HG02973 (cell line): ENCODE data around the gene AMN.
"Not testable (repeated sequence)": the region's sequence is repeated elsewhere in the genome, so short reads cannot be mapped to it uniquely, and the experiment has no call there.

ENCODE experiments used
- ATAC-seq: cut with Tn5 transposase; IDR thresholded peaks from one replicate; pipeline ENCODE4 v1.9.1; 2021; ENCODE audit warnings: moderate library complexity; ENCODE audit not compliant: unreplicated experiment

AMN gene

DNA sequence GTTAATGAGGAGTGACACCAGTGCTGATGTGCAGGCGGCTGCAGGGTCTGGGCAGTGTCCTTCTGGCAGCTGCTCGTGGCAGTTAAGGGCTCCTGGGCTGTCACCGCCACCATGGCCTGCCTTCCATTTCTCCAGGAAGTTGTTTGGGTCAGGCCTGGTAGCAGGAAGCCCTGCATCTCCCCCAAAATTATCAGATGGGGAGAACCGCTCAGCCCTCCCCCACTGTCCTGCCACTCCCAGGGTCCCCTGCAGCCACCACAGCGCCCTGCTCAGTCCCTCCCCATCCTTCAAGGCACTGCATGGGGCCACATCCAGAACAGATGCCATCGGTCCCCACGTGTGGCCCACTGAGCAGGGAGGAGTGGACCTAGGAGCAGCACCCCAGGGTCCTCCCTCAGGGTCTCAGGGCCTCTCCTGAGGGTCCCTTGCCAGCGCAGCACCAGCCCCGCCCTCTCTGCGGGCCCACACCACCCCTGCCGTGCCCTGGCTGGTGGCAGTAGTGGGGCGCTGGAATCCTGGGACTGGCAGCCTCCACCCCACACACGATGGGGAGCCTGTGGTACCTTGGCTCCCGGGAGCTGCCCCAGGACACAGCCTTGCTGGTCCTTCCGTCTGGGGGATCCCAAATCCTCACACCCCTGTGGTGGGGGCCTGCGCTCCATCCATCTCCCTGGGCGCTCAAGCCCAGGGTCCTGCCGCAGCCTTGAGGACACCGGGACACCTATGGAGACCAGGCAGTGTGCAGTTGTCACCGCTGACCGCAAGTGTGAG, 10.3 kb upstream of the AMN start:
- no peak for ATAC-seq

DNA sequence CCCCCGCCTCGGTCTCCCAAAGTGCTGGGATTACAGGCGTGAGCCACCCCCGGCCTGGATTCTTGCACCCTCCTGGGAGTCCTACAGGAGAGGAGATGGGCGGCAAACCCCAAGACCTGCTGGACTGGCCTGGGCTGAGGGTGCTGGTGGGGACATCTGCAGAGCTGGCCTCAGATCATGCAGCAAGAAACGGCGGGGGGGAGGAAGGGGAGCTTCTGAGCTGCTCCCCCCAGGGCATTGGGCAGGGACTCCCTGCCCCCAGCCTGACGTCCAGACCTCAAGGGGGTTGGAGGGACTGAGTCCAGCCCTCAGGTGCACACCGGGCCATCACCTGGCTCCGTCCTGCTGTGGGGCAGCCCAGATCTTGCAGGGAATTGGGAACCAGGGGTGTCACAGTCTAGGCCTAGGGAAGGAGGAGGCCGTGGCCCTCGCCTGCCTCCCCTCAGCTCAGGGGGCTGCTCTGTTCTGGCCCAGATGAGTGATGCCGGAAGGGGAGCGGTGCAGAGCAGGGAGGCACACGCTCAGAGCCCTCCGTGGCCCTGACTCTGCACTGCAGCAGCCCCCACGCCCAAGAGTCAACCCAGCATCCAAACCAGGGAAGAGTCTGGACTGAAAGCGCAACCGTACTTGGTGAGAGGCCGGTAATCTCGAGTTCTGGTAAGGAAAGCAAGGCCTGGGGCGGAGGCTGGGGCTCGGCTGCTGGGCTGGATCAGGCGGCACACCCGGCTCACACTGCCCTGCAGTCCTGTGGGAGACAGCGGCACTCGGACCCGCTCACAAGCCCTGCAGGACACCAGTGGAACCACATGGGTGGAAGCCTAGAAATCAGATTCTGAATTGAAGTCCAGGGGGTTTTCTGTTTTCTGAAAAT, 8.9 kb upstream of the AMN start:
- ATAC-seq = no peak

DNA sequence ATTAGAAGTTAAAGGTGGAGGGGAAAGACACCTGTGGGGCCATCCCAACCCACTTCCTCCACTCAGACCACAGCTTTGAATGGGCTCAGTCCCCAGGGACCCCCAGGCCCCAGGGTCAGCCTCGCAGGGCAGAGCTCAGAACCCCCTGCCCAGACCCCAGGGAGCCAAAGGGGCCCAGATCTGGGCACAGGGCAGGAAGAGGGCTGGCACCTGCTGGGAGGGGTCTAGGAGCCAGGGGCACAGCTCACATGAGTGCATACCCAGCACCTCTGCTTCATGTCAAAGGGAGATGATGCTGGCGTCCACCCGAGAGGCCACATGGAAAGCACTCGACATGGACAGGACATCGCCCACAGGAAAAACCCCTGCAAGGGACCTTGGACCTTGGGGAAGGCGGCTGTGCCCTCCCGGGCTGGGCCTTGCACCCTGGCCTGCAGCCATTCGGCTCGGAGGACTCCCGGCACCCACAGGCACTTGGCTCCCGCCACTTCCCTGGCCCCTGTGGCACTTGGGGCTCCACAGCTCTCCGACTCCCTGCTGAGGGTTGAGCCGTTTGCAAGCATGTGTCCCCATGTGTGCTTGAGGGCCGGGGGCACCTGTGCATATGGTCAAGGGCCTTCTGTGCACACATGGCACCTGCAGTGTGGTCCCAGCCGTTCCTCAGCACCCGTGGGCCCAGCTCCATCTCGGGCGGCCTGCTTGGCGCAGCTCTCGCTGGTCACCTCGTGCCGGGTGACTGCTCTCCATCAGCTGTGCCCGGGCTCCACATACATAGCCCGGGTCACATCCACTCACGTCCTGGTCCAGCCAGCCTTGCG, 7.8 kb upstream of the AMN start:
- no peak for ATAC-seq

DNA sequence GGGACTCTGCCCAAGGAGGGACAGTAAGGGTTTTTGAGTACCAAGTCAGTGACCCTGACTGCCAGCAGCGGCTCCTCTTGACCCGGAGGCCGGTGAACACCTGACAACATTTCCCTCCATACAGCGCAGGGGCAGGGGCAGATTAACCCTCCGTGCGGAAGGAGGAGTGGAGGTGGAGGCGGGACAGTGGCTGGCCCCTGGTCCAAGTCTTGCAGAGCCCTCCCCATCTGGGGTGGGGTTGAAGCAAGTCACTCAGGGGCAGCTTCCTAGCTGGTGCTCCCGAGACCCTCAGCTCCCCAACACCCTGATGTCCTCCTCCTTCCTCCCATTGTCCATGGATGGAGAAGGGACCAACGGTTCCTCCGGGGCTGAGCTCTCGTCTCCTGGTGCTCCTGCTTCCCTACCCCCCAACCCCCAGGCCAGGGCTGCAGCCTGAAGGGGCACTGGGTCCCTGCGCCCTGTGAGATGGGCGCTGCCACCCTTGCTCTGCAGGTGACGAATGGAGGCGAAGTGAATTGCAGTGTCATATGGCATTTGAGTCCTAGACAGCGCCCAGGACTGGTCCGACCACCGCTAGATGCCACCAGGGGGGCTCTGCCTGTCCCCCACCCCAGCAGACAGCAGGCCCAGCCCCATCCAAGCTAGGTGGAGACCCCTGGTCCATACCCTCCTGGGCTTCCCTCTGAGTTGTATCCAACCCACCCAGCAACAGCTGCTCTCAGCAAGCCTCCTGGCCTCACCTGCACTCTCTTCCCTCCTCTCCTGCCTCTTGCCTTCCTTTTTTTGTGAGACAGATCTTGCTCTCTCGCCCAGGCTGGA, 7.0 kb upstream of the AMN start:
- ATAC-seq = no peak

DNA sequence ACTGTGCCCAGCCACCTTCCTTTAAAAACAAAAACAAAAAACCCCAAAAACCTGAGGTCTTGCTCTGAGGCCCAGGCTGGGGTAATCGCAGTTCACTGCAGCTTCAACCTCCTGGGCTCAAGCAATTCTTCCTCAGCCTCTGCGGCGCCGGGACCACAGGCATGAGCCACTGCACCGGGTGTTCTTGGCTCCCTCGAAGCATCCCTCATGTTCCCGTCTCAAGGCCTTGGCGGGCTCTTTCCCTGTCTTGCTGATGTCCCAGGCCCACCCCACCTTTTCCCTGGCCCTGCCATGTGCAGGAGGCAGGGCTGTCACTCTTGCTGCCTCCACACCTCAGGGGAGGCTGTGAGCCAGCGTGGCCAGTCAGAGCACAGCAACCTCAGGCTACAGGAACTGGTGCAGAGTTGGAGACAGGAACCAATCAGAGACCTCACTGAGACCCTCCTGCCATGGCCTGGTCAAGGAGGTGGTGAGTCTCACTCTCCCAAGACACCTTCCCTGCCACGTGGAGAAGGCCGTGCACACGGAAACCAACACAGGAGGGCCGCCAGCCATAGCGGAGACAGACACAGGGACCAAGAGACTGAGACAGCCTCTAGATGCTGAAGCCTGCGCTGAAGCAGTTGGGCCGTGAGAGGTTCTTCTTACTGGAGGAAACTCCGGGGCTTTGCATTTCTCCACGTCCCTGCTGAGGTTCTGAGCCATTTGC, 6.0 kb upstream of the AMN start:
- no peak for ATAC-seq

DNA sequence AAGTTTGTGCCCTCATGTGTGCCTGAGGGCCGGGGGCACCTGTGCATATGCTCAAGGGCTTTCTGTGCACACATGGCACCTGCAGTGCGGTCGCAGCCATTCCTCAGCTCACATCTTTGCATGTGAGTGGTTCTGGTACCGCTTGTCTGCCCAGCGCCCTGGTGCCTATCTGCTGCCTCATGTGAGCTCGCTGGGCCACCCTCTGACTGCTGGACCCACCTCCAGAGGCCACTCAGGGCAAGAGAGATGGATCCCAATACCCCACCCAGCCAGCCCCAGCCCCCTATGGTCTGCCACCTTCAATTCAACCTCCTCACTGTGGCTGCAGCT, 5.4 kb upstream of the AMN start:
- no peak for ATAC-seq

DNA sequence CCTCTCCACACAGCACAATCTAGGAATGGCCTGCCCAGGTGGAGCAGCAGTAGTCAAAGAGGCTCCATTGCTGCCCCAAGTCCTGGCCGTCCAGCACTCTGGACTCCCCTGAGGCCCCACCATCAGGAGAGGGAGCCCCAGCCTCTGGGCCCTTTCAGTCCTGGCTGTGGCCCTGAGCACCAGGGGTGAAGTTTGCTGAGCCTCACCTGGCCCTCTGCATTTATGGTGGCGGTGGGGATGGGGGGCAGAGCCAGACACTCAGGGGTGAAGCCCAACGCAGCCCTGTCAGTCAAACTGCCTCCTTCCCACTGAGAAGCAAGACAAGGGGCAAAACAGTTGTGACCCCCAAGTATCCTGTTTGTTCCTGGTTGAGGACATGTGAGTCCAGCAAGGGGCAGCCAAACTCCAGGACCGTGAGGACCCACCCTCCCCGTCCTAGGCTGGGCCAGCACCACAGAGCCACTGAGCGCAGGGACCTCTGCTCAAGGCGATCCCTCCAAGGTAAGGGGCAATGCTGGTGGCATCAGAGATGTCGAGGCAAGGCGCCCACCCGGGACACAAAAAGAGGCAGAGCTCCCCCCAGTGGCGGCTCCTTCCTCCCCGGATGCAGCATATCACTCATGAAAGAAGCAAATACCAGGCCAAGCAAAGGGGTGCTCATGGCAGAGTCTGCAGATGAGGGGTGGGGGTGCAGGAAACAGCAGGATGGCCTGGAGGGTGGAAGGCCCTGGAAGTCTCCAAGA, 4.8 kb upstream of the AMN start:
- ATAC-seq = no peak

DNA sequence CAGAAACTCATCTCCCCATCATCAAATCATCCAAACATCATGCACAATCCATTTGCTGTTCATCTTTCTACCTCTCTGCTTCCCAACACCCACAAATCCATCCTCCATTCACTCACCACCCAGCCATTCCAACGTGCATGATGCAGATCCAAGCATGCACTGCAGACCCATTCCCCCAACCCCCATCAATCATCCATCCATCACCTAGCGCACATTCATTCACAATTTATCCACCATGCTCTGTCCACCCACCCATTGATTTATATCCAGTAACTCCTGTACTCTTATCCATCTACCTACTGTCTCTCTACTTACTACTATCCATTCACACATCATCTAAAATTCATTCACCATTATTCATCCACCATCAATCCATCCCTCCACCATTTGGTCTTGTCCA, 4.0 kb upstream of the AMN start:
- no peak for ATAC-seq

DNA sequence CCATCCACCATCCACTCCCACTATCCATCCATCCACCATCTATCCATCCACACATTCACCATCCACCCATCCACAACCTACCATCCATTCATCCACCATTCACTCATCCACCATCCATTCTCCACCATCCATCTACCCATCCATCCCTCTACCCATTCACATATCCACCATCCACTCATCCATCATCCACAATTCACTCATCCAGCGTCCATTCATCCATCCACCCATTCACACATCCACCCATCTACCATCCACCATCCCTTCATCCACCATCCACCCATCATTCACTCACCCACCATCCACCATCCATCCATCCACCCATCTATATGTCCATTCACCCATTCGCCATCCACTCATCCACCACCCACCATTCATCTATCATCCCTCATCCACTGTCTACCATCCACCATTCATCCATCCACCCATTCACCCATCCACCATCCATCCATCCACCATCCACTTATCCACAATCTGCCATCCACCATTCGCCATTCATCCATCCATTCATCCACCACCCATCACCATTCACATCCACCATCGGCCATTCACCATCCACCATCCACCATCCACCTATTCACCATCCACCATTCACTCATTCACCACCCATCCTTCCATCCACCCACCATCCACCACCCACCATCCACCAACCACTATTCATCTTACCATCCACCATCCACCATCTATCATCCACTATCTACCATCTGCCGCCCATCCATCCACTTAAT, 2.0 kb upstream of the AMN start:
- no peak for ATAC-seq

DNA sequence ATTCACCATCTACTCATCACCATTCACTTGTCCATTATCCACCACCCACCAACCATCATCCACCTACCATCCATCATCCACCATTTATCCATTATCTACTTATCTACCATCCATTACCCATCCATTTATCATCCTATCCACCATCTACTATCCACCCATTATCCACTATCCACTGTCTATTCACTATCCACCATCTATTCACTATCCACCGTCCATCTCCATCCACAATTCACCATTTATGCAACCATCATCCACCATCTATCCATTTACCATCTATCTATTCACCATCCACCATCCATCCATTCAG, 1.5 kb upstream of the AMN start:
- ATAC-seq = no peak

DNA sequence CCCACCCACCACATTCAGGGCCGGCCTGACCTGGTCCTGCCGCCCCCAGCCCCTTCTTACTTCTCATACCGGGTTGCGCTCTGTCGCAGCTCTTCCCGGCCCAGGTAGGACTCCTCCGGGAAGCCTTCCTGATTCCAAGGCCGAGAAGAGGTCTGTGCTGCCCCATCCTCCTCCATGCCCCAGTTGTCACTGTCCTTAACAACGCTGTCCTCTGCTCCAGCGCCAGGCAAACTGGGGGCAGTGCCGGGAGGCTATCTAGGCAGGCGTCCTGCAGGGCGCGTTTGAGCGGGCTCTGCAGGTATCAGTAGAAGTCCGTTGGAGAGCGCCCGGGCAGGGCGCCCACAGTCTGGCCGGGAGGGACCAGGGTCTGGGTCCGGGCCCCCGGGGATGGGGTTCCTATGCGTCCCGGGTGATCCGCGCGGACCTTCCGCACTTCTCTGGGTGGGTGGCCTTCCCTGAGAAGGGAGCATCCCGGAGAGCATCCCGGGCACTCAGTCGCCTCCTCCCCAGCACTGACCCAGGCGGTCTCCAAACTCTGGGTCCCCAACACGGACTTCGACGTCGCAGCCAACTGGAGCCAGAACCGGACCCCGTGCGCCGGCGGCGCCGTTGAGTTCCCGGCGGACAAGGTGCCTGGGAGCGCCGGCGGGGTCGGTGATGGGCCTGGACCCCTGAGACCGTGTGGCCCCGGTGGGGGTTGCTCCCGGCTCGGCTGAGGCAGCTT, 900 bp downstream of the AMN start:
- no peak for ATAC-seq

DNA sequence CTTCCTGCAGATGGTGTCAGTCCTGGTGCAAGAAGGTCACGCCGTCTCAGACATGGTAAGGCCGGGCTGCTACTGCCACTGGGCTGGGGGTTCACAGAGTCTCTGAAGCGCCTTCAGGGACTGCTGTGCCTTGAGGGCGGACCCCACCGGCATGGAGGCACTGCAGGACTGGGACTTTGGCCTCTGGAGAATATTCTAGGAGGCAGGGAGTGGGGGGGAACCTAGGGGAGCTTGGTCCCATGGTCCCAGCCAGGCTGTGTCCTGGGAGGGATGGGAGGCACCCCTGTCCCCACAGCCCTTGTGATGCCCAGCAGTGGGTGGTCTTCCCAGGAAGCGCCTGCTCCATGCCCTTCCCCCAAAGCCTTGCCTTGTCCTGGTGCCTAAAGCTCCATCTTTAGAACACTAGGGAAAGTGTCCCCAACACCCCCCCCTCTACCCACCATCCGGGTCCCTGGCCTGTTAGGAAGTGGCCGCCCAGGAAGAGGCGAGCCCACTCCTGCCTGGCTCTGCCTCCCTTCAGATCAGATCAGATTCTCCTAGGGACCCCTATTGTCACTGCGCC, 1.5 kb downstream of the AMN start:
- ATAC-seq = no peak

DNA sequence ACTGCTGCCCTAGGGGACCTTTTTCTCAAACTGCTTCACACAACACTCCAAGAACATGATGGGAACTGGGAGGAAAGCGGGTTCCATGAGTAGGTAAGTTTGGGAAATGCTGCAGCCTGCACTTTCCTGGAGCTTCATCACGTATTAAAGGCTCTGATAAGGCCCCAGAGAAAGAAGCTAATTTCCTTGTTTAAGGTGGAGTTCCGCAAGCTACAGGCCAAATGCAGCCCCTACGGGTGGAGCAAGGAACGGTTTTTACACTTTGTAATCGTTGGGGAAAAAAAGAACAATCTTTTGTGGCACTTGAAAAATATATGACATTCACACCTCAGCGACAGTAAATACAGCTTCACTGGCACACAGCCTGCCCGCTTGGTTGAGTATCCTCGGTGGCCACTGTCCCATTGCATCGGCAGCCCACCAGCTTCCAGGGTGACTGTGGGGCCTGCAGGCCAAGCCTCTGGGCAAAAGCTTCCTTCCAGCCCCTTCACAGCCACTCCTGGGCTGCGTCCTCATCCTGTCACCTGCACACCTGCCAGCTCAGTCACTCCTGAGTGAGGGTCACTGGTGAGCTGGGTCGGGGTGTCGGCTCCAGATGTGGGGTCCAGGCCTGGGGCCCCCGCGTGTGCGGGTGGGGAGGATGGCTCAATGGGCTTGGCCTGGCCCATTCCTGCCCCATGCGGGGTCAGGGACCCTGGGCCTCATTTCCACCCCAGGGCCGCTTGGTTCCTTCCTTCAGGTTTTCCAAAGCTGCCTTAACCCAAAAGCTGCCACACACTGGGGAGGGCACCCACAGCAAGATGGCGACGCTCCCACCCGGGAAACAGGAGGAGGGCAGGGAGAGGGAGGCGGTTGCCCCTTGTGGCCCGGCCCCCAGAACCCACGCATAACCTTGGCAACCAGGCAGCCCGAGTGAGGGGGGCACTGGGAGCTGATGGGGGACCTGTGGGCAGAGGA, 2.4 kb downstream of the AMN start:
- ATAC-seq = no peak

DNA sequence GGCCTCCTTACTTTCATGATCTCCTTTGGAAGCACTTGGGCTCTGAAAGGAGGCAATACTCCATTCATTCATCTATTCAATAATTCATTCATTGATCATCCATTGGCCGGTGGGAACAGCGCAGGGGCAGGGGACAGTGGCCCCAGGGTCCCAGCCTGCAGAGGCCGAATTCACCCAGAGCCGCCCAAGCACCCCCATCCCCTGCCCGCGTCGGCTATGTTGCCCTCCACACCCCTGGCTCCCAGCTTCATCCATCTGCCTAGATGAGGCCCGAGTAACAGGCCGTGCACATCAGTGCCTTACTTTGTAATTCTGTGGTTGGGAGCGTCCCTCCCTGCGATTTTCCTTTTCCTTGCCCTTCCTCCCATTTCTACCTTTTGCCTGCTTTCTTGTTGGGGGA, 3.2 kb downstream of the AMN start:
- no peak for ATAC-seq

DNA sequence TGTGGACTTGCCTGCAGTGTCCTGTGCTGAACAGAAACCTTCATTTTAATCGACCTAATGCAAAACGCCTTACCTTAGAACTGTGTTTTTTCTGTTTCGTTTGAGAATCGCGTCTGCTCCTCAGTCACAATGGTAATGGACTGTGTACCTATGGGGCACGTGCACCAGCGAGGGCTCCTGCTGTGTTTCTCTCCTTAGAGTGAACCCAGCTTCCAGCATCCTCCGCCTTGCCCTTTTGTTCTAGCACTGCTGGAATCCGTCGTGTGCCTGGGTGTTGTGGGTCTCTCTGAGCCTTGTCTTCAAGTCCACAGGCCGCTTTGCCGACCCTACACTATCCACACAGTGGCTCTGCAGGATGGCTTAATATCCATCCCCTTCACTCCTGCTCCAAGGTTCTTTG, 3.6 kb downstream of the AMN start:
- no peak for ATAC-seq

DNA sequence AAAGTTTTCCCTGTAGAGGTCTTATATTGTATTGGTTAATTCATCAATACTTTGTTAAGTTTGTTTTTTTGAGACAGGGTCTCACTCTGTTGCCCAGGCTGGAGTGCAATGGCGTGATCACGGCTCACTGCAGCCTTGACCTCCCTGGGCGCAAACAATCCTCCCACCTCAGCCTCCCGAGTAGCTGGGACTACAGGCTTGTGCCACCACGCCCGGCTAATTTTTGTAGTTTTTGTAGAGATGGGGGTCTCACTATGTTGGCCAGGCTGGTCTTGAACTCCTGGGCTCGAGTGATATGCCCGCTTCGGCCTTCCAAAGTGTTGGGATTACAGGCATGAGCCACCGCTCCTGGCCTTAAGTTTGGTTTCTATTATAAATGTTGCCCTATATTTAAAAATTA, 4.4 kb downstream of the AMN start:
- ATAC-seq = not testable (repeated sequence)

DNA sequence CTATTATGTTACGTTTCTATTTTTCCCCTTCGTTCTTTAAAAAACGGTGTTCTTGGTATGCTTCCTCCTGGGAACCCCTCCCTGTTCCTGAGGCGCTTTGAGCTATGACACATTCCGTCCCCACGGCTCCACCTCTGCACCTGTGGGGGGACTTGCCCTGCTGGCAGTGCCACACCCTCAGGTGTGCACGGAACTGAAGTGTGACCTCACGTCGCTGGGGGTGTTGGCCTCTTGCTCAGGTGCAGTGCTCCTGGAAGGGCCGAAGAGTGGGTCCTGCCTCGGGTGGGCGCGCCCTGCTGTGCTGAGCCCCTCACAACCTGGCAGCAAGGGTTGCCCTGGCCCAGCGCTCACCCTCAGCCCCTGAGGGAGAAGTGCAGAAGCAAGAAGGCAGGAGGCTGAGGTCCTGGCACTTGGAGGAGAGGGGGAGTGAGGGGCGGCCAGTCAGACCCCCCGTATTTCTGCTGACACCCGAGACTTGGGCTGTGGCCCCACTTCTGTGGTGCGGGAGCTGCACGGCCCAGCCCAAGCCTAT, 4.9 kb downstream of the AMN start:
- ATAC-seq = no peak
